ENCODE measurements around the gene GJE1.

GJE1 gene

DNA sequence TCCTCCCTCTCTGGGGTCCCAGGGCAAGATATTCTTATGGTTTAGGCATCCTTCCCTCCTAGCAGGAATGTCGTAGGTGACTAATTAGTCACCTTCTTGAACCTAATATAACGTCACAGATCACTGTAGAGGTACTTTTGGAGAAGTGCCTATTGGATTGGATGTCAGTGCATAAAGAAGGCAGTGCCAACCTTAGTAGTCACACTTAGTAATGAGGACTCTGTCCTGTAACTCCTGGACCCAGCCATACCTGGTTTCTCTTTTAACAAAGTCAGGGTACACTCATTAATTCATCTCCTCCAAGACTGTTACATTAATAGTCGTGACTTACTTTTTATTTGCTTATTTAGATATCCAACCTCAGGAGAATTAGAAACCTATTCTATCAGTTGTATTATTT, 34.3 kb downstream of the GJE1 start:
- no peak for DNase-seq (ENCODE audit: low spot score)

DNA sequence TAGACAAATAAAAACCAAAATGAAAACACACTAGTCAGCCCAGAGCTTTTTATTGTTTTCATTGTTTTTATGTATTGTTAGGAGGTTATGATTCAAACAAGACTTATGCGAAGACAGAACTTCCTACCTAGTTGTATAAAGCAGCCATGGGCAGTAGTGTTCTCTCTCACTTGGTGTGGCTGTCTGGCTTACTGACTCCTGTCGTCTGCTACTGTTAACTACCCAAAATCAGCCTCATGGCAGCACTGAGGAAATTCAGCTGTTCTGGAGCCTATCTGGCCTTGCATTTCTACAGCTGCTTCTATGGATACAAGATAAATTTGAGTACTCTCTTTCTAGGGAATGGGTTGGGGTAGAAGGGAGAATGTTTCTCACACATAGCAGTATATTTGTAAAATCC, 34.8 kb downstream of the GJE1 start:
- no peak for DNase-seq (ENCODE audit: low spot score)

DNA sequence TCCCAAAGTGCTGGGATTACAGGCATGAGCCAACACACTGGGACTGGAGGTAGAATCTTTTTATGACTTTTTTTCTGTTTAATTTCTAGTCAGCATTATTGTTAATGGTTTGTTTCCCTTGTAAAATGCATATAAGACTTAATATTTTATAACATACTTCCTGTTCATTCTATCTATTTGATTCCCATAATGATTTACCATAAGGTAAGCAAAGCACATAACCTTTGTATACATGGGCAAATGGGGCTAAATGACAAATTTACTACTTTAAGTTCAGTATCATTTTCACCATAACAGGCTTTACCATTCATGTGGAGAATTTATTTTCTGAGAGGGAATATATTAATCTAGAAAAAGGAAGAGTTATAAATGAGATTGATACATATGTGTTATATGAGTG, 38.6 kb downstream of the GJE1 start:
- DNase-seq (ENCODE audit: low spot score): no peak

DNA sequence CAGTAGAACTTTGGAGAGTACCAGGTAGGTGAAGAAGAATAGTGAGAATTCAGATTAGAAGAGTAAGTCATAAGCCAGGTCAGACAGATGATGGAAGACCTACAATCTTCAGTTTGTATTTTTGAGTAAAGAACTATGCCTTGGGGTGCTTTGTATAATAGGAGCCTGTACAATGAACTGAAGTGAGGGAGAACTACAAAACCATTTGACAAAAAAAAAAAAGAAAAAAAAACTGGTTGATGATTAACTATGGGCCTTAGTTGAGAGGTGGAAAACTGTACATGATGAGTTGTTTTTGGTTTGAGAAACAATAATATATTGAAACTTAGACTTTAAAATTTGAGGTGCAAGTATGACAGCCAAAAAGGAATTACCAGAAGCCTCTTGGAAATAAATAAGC, 40.0 kb downstream of the GJE1 start:
- no peak for DNase-seq (ENCODE audit: low spot score)

DNA sequence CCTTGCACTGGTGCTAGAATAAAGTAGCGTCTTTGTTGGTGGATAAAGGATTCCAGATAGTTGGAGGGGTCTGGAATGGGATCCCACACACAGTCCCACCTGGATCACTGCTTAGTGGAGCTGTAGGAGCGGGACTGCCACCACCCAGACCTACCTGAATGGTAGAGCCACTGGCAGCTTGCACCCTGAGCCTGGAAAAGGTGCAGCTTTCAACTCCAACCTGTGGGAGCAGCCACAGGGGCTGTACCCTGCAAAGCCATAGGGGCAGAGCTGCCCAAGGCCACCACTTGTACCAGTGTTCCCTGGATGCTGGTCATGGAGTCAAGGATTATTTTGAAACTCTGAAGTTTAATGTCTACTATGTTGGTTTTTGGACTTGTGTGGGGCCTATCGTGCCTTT, 41.3 kb downstream of the GJE1 start:
- DNase-seq (ENCODE audit: low spot score): no peak

DNA sequence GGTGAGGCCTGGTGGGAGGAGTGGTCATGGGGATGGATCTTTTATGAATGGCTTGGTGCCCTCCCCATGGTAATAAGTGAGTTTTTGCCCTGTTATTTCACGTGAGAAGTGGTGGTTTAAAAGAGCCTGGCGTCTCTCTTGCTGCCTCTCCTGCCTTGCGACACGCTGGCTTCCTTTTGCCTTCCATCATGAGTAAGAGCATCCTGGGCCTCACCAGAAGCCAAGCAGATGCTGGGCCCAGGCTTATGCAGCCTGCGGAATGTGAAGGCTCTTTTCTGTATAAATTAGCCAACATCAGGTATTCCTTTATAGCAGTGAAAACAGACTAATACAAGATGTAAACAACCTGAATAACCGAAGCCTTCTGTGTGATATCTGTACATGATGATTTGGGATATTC, 42.0 kb downstream of the GJE1 start:
- no peak for DNase-seq (ENCODE audit: low spot score)

DNA sequence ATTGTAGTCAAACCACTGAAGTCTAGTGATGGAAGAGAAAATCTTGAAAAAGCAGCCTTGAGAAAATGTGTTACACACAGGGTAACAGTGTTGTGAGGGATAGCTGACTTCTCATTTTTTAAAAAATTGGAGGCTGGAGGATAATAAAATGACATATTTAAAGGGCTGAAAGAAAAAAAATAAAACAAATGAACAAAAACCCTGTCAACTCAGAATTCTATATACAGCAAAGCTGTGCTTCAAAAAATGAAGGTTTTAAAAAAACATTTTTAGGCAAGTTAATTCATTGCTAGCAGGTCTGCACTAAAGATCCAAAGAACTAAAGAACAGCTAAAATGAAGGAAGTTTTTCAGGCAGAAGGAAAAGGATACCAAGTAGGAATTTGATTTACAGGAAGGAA, 45.4 kb downstream of the GJE1 start:
- no peak for DNase-seq (ENCODE audit: low spot score)

DNA sequence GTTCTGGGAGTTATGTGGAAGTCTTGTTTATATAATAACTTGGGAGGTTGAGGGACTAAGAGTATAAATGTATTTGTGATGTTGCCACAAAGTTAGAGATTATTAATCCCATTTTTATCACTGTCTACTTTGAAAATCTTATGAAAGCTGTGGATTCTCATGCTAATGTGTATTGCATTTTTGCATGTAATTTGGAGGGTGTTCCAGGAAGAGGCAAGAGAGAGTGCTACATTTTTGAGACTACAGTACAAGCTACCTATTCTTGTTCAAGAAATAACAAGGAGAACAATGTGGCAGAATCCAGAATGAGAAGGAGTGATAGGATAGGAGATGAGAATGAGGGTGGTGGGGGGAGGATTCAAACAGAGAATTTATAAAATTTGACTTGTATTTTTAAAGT, 49.3 kb downstream of the GJE1 start:
- no peak for DNase-seq (ENCODE audit: low spot score)

DNA sequence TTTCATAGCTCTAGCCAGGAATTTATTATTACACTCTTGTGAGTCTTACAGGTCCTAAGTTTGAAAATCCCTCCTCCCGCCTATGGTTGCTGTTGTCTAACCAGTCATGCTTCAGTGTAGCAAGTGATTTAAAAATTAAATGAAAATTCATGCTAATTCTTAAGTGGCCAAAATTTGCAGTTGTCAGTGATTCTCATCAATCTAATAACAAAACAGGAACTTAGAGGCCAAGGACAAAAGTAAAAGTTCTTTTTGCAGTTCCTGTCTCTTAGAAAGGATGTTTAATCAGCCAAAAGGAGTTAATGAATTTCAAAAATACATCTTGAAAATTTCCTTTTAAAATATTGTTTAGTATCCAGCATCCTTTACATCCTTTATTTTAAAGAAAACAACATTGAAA, 50.6 kb downstream of the GJE1 start:
- no peak for DNase-seq (ENCODE audit: low spot score)

DNA sequence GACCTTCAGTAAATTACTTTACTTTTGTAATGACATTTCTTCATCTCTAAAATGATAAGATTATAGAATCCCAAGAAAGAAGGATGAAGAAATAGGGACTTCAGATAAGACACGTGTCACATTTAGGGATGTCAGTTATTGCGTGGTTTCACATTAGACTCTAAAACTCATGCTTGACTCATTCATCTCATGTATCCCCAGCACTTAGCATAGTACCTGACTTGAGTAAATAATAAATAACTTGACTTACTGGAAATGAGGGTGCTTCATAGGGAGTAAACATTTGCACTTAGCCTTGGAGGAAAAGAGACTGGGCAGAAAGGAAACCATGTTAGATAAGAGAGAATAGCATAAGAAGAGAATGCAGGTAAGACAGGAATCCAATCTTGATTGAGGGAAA, 51.6 kb downstream of the GJE1 start:
- DNase-seq (ENCODE audit: low spot score): no peak
